ENCODE measurements around the gene FRMD4B.
"Not testable (repeated sequence)": the region's sequence is repeated elsewhere in the genome, so short reads cannot be mapped to it uniquely, and the experiment has no call there.

- not testable (repeated sequence) for TF ChIP-seq CTCF (IDR thresholded peaks at IDR 0.05); POLR2AphosphoS5 (IDR thresholded peaks at IDR 0.05; ENCODE audit: low read depth, low read length); REST (IDR thresholded peaks at IDR 0.05; ENCODE audit: insufficient read depth in 1 of 2, low read depth in 2 of 2, low read length in 1 of 2); SIN3A (IDR thresholded peaks at IDR 0.05; ENCODE audit: borderline replicate concordance, insufficient read depth, low read depth, low read length)
Observed at GRCh38 chr3:69322512-69322911, 63.4 kb downstream of the FRMD4B start.
